Measurements from ENCODE around the gene MLH1.

The MLH1 gene

DNA sequence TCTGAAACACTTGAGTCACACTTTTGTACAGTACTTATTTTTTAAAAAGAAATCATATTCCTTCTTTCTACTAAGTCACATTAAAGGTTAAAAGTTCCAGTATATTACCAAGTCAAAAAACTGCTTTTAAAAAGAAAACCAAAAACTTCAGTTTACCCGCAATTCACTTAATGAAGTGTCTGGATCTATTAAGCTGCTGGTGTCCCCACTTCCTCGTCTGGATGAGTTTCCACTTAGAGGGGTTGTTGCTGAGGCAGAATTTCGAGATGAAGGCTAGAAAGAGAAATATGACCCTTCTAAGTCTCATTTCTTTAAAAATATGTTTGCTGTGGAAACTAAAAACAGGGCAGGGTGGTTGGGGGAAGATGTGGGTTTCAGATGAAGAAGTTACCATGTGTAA, 101.3 kb downstream of the MLH1 start:
- DNase-seq (ENCODE audit: low read depth), result no peak

DNA sequence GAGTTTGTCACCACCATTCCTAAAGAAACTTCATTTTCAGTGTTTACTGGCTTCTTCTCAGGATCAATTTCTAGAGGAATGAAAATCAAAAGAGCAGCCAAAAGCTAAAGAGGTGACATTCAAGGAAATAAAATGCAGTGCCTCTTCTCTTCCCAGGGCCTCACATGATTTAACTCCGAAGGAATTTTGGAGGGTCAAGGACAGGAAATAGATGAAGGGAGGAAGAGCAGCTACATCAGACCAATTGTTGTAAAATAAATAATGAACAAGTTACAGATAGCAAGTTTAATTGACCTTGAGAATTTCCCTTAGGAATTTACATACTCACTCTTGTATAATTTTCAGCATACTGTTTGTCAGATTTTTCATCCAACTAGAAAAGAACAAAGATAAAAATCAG, 103.0 kb downstream of the MLH1 start:
- no peak for DNase-seq (ENCODE audit: low read depth)

- DNase-seq (ENCODE audit: low read depth), result no peak
Observed at GRCh38 chr3:37096975-37097374, 103.7 kb downstream of the MLH1 start.

DNA sequence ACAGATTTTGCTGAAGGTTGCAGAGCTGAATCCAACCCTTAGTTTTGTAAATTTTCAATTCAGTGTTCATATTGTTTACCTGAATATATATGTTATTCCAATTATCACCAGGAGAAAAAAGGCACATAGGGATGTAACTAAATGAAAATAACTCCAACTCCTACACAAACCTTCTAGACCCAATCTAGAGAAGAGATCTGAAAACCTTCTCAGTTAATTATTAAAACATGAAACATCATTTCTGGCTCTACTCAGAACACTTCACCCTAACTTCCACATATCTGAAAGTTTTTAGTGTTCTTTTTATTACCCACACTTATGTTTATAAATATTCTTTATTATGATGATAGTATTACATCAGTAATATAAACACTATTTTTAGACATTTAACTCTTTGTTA, 104.5 kb downstream of the MLH1 start:
- DNase-seq (ENCODE audit: low read depth), result no peak

DNA sequence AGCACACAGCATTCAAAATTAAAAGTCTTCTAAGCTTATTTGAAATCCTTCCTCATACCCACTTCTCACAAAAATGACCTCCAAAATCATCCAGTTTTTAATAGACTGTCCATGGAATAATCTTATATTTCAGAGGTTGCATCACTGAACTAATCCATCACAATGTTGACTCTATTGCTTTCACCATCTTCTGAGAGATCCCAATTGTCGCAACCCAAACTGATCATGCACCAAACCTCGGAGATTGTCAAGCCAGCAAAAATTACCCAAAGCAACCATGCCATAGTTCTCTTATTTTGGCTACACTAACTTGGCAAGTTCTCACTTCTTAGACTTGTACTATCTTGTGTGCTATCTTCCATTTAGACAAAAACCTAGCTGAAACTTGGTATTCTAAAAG, 105.6 kb downstream of the MLH1 start:
- DNase-seq (ENCODE audit: low read depth), result no peak

- no peak for DNase-seq (ENCODE audit: low read depth)
Observed at GRCh38 chr3:37099469-37099868, 106.2 kb downstream of the MLH1 start.

DNA sequence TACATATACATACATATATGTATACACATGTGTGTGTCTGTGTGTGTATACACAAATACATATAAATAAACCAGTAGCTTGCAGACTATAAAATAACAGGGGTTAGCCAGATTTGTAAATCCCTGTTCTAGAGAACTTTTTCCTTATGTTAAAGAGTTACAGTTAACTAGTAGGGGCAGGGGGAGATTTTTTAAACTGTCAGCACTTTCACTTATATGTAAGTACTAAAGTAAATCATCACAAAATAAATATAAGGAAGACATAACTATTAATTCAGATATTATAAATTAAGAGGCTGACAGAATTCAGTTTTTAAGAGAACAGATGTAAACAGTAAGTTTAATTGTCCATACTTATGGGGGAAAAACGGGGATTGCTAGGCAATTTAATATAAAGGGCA, 107.1 kb downstream of the MLH1 start:
- DNase-seq (ENCODE audit: low read depth), result no peak

All from stimulated activated CD8-positive, alpha-beta memory T cell treated with anti-CD3 and anti-CD28 coated beads, Interleukin-12 subunit alpha, Interleukin-12 subunit beta, amount 100 ng/mL, for 4 hours (primary cell).